GM12875 (cell line): ENCODE measurements around the gene KRT5.

Experiments used
- H3K4me3 ChIP-seq: one replicate; pipeline ENCODE4 v1.5.1; 2011; ENCODE audit warnings: low read depth, low read length, control low read depth
- CTCF ChIP-seq: IDR thresholded peaks from 2 replicates; pipeline ENCODE4 v1.5.1; 2011; ENCODE audit warnings: low read depth, mild to moderate bottlenecking, control low read depth, inconsistent platforms, low read length, moderate library complexity, borderline replicate concordance; ENCODE audit not compliant: insufficient read depth

KRT5 gene

GRCh38 chr12:52521568-52522266 is 1.5 kb upstream of the KRT5 start:
- no peak for TF ChIP-seq CTCF
- no peak overlapping the region for H3K4me3 ChIP-seq

DNA sequence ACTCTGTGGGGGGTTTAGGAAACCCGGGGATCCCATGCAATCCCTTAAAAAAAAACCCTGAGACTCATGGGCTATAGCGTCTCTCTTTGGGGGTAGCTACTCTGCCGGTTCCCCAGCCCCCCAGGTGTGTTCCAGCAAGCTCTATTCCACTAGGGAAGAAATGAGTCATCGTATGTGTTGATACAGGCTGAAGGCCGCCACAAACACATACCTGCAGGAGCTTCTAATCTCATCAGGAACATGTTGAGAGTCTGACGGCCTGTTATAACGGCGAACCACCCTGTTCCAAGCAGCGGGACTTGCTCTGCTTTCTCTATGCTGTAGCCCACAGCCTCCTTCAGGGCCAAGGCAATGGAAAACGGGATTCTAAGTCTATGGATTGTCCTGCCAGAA is 977 bp upstream of the KRT5 start:
- H3K4me3 ChIP-seq, result no peak overlapping the region
- no peak for TF ChIP-seq CTCF

DNA sequence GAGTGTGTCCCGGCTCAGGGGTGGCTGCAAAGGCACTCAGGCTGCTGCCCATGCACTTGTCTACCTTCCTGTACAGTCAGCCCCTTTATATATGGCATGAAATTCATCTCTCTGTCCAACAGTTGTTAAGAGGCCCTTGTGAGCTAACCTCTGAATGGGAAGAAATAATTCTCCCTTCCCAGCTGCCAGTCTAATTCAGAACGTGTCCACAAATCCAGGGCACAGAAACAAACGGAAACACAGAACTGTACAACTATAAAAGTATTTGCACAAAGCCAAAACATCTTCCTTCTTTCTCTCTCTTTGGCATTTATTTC is 849 bp downstream of the KRT5 start:
- no peak for TF ChIP-seq CTCF
- H3K4me3 ChIP-seq, result no peak overlapping the region

- no peak for TF ChIP-seq CTCF
- H3K4me3 ChIP-seq, result no peak overlapping the region
Measured at GRCh38 chr12:52518574-52519386, 1.4 kb downstream of the KRT5 start.

DNA sequence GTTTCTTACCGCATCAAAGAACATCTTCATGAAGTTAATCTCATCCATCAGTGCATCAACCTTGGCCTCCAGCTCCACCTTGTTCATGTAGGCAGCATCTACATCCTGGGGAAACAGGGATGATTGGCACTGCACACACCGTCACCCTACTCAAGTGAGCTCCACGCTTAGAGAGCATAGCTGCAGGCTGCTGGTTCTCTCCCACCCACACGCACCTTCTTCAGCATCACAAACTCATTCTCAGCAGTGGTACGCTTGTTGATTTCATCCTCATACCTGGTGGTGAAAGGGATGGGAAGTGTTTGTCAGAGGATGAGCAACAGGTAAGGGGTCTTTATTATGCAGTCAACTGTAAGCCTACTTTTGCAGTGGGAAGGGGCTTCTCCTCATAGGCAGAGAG is 2.3 kb downstream of the KRT5 start:
- no peak for TF ChIP-seq CTCF
- H3K4me3 ChIP-seq, result no peak overlapping the region

- TF ChIP-seq CTCF, result no peak
- no peak overlapping the region for H3K4me3 ChIP-seq
Measured at GRCh38 chr12:52517005-52517835, 3.0 kb downstream of the KRT5 start.
